GM19452 (cell line): ENCODE results near the gene AKR1A1.

Experiments
- ATAC-seq: cut with Tn5 transposase; IDR thresholded peaks from one replicate; pipeline ENCODE4 v1.9.1; 2021; ENCODE audit not compliant: unreplicated experiment

The AKR1A1 gene

GRCh38 chr1:45615885-45616284, 65.3 kb downstream of the AKR1A1 start:
- ATAC-seq = no peak

GRCh38 chr1:45617618-45618017, 67.0 kb downstream of the AKR1A1 start:
- no peak for ATAC-seq

- no peak for ATAC-seq
Measured at GRCh38 chr1:45619149-45619921, 68.7 kb downstream of the AKR1A1 start.
